Measurements from ENCODE around the gene GOLGA6L10. TPM values are rescaled to one million over a fixed set of nuclear protein-coding genes. Genes with fewer than 3 reads are reported as not detected.

Gene GOLGA6L10
- total RNA-seq, 1 experiment from 2014 or later = 3.8 TPM

- intact Hi-C loops (cut with micrococcal nuclease; ENCODE audit: unreplicated experiment) = no loop called here
- H3K4me3 ChIP-seq (ENCODE audit: low read depth, low read length) = no peak overlapping the region
- Mint-ChIP-seq H3K27me3 (ENCODE audit: insufficient read depth, unreplicated experiment) (no peaks in the 10 kb centered on the region), H3K9me3 (ENCODE audit: unreplicated experiment) (no peaks in the 10 kb centered on the region), H3K36me3 (ENCODE audit: insufficient read depth, unreplicated experiment) (no peaks in the 10 kb centered on the region), H3K4me3 (ENCODE audit: unreplicated experiment) (no peak overlapping the region), H3K27ac (ENCODE audit: unreplicated experiment) (no peak overlapping the region), H3K4me1 (ENCODE audit: low read depth, unreplicated experiment) (no peaks in the 10 kb centered on the region)
- DNase-seq = no peak
- H3K9me3 ChIP-seq = no peaks in the 10 kb centered on the region
- no peaks in the 10 kb centered on the region for H3K27me3 ChIP-seq (replicated peaks; ENCODE audit: control insufficient read depth, insufficient read depth, low read length)
- no peak for TF ChIP-seq CTCF (IDR thresholded peaks at IDR 0.05; ENCODE audit: insufficient read depth in 1 of 2, low read depth in 1 of 2, low read length in 1 of 2, severe bottlenecking in 1 of 2, unreplicated experiment in 1 of 2)
- ChIA-PET POLR2A (no interaction called here), CTCF (no interaction called here)
- no peaks in the 10 kb centered on the region for H3K36me3 ChIP-seq (ENCODE audit: control insufficient read depth, insufficient read depth, low read length)
- no TSS peak for BruUV-seq (replicated peaks)
- H3K4me1 ChIP-seq = no peaks in the 10 kb centered on the region
These were observed 51.2 kb downstream of the GOLGA6L10 start for GRCh38 chr15:82298032-82298431.

- H3K36me3 ChIP-seq (ENCODE audit: control insufficient read depth, insufficient read depth, low read length) = no peaks in the 10 kb centered on the region
- Mint-ChIP-seq H3K27ac (ENCODE audit: unreplicated experiment) (no peak overlapping the region), H3K36me3 (ENCODE audit: insufficient read depth, unreplicated experiment) (no peaks in the 10 kb centered on the region), H3K27me3 (ENCODE audit: insufficient read depth, unreplicated experiment) (no peaks in the 10 kb centered on the region), H3K4me1 (ENCODE audit: low read depth, unreplicated experiment) (no peaks in the 10 kb centered on the region), H3K9me3 (ENCODE audit: unreplicated experiment) (no peaks in the 10 kb centered on the region), H3K4me3 (ENCODE audit: unreplicated experiment) (no peak overlapping the region)
- DNase-seq = no peak
- TF ChIP-seq CTCF (IDR thresholded peaks at IDR 0.05; ENCODE audit: insufficient read depth in 1 of 2, low read depth in 1 of 2, low read length in 1 of 2, severe bottlenecking in 1 of 2, unreplicated experiment in 1 of 2) = no peak
- CTCF ChIA-PET = no interaction called here
- no TSS peak for BruUV-seq (replicated peaks)
- H3K4me1 ChIP-seq = no peaks in the 10 kb centered on the region
- POLR2A ChIA-PET = no interaction called here
- H3K27me3 ChIP-seq (replicated peaks; ENCODE audit: control insufficient read depth, insufficient read depth, low read length) = no peaks in the 10 kb centered on the region
- intact Hi-C loops (cut with micrococcal nuclease; ENCODE audit: unreplicated experiment) = no loop called here
- no peaks in the 10 kb centered on the region for H3K9me3 ChIP-seq
- no peak overlapping the region for H3K4me3 ChIP-seq (ENCODE audit: low read depth, low read length)
These were observed 51.7 kb downstream of the GOLGA6L10 start for GRCh38 chr15:82297546-82297945.

GRCh38 chr15:82294061-82294690, 55.1 kb downstream of the GOLGA6L10 start:
- Mint-ChIP-seq H3K9me3 (ENCODE audit: unreplicated experiment) (no peaks in the 10 kb centered on the region), H3K4me1 (ENCODE audit: low read depth, unreplicated experiment) (no peaks in the 10 kb centered on the region), H3K27me3 (ENCODE audit: insufficient read depth, unreplicated experiment) (no peaks in the 10 kb centered on the region), H3K4me3 (ENCODE audit: unreplicated experiment) (no peak overlapping the region), H3K36me3 (ENCODE audit: insufficient read depth, unreplicated experiment) (no peaks in the 10 kb centered on the region), H3K27ac (ENCODE audit: unreplicated experiment) (no peak overlapping the region)
- Histone ChIP-seq H3K36me3 (ENCODE audit: control insufficient read depth, insufficient read depth, low read length) (no peaks in the 10 kb centered on the region), H3K4me1 (no peaks in the 10 kb centered on the region), H3K27me3 (replicated peaks; ENCODE audit: control insufficient read depth, insufficient read depth, low read length) (no peaks in the 10 kb centered on the region), H3K9me3 (no peaks in the 10 kb centered on the region), H3K4me3 (ENCODE audit: low read depth, low read length) (no peak overlapping the region)
- ChIA-PET POLR2A (no interaction called here), CTCF (no interaction called here)
- BruUV-seq (replicated peaks) = no TSS peak
- intact Hi-C loops (cut with micrococcal nuclease; ENCODE audit: unreplicated experiment) = no loop called here
- no peak for DNase-seq
- no peak for TF ChIP-seq CTCF (IDR thresholded peaks at IDR 0.05; ENCODE audit: insufficient read depth in 1 of 2, low read depth in 1 of 2, low read length in 1 of 2, severe bottlenecking in 1 of 2, unreplicated experiment in 1 of 2)
